ENCODE measurements around the gene MTMR2.

DNA sequence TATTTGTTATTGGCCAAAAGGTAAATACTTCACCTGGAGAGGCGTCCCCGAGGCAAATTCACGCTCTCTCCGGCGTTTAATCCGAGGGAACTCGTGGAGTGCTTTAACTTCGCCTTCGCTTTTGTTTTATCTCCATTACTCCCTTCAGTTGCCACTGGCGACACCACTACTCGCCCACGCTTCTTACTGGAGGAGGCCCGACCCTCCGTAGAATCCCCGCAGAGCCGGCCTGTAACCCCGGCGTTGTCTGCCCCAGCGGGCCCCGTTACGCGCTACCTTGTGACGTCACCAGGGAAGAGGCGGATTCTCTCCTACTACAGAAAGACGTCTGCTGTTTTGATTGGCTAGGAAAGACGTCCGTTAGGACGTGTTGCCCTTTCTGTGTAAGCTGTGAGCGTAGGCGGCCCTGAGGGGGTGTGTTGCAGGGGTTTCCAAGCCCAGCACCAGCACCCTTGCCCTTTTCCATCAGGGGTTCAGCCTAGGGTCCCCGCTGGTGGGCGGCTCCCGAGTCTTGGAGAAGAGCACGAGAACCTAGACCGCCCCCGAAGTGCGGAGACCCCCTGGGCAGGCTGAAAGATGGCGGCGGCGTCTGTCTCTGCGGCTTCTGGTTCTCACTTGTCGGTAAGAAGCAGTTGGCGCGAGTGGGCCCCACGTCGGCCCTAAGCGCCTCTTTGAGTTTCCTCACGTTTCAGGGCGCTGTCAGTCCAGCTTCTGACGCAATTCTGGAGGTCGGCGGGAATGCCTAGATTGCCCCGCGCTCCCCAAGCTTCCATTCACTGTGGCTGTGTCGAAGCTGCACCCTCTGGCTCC, 133.6 kb downstream of the MTMR2 start, which contains the start of gene CEP57:
- TF ChIP-seq, protein P1, sequence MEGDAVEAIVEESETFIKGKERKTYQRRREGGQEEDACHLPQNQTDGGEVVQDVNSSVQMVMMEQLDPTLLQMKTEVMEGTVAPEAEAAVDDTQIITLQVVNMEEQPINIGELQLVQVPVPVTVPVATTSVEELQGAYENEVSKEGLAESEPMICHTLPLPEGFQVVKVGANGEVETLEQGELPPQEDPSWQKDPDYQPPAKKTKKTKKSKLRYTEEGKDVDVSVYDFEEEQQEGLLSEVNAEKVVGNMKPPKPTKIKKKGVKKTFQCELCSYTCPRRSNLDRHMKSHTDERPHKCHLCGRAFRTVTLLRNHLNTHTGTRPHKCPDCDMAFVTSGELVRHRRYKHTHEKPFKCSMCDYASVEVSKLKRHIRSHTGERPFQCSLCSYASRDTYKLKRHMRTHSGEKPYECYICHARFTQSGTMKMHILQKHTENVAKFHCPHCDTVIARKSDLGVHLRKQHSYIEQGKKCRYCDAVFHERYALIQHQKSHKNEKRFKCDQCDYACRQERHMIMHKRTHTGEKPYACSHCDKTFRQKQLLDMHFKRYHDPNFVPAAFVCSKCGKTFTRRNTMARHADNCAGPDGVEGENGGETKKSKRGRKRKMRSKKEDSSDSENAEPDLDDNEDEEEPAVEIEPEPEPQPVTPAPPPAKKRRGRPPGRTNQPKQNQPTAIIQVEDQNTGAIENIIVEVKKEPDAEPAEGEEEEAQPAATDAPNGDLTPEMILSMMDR (IDR thresholded peaks at IDR 0.05) = no peak
- TF ChIP-seq SIN3A (IDR thresholded peaks at IDR 0.05; ENCODE audit: borderline replicate concordance, low read depth, low read length) (peak; percentile 16; the same call in 1 of the 2 replicates), RCOR1 (IDR thresholded peaks at IDR 0.05; ENCODE audit: low read length) (no peak), FOXM1 (IDR thresholded peaks at IDR 0.05; ENCODE audit: low read depth) (no peak), EP300 (IDR thresholded peaks at IDR 0.05; ENCODE audit: borderline replicate concordance in 1 of 2, low read depth in 1 of 2, low read length in 1 of 2) (no peak), TAF1 (IDR thresholded peaks at IDR 0.05; ENCODE audit: borderline replicate concordance, low read depth, low read length) (peak; percentile 54; the same call in 1 of the 2 replicates), NRF1 (IDR thresholded peaks at IDR 0.05; ENCODE audit: low read depth, low read length) (no peak), MXI1 (IDR thresholded peaks at IDR 0.05; ENCODE audit: low read depth, low read length) (peak; percentile 4)
- TF ChIP-seq, protein P2, sequence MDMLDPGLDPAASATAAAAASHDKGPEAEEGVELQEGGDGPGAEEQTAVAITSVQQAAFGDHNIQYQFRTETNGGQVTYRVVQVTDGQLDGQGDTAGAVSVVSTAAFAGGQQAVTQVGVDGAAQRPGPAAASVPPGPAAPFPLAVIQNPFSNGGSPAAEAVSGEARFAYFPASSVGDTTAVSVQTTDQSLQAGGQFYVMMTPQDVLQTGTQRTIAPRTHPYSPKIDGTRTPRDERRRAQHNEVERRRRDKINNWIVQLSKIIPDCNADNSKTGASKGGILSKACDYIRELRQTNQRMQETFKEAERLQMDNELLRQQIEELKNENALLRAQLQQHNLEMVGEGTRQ (IDR thresholded peaks at IDR 0.05; ENCODE audit: borderline replicate concordance, low read depth, low read length) = no peak
- TF ChIP-seq, protein P3, sequence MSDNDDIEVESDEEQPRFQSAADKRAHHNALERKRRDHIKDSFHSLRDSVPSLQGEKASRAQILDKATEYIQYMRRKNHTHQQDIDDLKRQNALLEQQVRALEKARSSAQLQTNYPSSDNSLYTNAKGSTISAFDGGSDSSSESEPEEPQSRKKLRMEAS (IDR thresholded peaks at IDR 0.05; ENCODE audit: low read depth) = peak; percentile 43; the same call in 1 of the 2 replicates
